ENCODE measurements around the gene CTBS.

- TF ChIP-seq HDAC2 (IDR thresholded peaks at IDR 0.05), result no peak
- no peak for TF ChIP-seq MAX (IDR thresholded peaks at IDR 0.05)
- no peak for TF ChIP-seq CTCF (IDR thresholded peaks at IDR 0.05)
Measured at GRCh38 chr1:84585803-84586202, 11.6 kb upstream of the CTBS start.

Measured in A549 (cell line).